ENCODE data around the gene ZBTB20.

The ZBTB20 gene

DNA sequence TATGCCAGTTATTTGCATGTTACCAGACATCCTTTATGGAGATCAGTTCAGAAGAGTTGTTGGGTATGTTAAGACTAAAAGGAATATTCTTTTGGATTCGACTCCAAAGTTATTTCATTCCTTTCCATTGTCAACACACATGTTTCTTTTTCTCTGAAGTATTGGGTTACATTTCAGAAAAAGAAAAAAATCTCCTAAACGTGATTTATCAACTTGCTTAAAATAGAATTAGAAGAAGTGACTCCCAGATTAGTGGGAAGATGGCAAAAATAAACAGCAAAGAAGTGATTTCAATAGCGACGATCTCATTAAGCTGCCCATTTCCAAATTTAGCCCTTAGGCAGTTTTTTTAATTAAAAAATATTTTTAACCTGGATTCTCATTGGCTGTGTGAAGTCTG lies 767.8 kb downstream of the ZBTB20 start:
- H3K4me3 ChIP-seq (replicated peaks; ENCODE audit: low read depth, low read length) = no peak overlapping the region
- no peak for DNase-seq (ENCODE audit: extremely low read depth, low read depth)

DNA sequence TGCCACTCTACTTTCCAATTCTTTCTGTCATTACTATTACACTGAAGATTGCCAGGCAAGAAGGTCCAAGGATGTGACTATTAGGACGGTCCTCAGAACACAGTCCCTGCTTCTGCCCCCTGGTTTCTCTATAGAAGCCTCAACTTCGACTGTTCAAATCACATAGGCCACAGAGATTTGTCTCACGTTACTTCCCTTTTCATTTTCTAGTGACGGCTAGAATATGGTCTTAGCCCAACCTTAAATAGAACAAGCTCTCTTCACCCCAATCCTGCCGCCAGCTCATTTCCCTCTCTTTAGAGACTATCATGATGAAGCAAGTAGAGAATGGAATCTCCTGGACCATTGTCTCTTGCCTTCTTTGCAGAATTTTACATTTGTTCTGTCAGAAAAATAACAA lies 768.3 kb downstream of the ZBTB20 start:
- no peak for DNase-seq (ENCODE audit: extremely low read depth, low read depth)
- TF ChIP-seq, protein P1, sequence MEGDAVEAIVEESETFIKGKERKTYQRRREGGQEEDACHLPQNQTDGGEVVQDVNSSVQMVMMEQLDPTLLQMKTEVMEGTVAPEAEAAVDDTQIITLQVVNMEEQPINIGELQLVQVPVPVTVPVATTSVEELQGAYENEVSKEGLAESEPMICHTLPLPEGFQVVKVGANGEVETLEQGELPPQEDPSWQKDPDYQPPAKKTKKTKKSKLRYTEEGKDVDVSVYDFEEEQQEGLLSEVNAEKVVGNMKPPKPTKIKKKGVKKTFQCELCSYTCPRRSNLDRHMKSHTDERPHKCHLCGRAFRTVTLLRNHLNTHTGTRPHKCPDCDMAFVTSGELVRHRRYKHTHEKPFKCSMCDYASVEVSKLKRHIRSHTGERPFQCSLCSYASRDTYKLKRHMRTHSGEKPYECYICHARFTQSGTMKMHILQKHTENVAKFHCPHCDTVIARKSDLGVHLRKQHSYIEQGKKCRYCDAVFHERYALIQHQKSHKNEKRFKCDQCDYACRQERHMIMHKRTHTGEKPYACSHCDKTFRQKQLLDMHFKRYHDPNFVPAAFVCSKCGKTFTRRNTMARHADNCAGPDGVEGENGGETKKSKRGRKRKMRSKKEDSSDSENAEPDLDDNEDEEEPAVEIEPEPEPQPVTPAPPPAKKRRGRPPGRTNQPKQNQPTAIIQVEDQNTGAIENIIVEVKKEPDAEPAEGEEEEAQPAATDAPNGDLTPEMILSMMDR (IDR thresholded peaks at IDR 0.05; ENCODE audit: low read depth, low read length, missing control alignments) = no peak
- no peak overlapping the region for H3K4me3 ChIP-seq (replicated peaks; ENCODE audit: low read depth, low read length)

More for the DNA sequence above, 767.8 kb downstream of the ZBTB20 start:
- TF ChIP-seq, protein P1 (IDR thresholded peaks at IDR 0.05; ENCODE audit: low read depth, low read length, missing control alignments) = no peak

DNA sequence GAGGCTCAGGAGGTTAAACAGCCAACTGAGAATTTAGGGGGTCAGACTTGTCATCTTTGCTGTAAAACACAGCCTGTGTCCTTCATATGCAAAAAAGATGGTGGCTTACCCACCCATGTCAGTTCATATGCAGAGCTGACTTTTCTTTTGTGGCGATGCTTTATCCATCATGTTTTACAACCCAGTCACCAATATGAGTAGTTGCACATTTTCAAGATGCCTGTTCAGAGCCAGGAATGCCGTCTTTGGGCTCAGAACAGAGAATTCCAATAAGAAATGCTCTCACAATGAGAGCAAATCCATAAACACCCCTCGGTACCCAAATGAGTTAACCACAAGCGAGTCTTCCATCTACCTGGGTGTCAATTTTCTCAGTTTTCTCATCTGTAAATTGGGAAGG lies 769.7 kb downstream of the ZBTB20 start:
- no peak for DNase-seq (ENCODE audit: extremely low read depth, low read depth)
- H3K4me3 ChIP-seq (replicated peaks; ENCODE audit: low read depth, low read length) = no peak overlapping the region
- TF ChIP-seq, protein P1 (IDR thresholded peaks at IDR 0.05; ENCODE audit: low read depth, low read length, missing control alignments) = no peak

DNA sequence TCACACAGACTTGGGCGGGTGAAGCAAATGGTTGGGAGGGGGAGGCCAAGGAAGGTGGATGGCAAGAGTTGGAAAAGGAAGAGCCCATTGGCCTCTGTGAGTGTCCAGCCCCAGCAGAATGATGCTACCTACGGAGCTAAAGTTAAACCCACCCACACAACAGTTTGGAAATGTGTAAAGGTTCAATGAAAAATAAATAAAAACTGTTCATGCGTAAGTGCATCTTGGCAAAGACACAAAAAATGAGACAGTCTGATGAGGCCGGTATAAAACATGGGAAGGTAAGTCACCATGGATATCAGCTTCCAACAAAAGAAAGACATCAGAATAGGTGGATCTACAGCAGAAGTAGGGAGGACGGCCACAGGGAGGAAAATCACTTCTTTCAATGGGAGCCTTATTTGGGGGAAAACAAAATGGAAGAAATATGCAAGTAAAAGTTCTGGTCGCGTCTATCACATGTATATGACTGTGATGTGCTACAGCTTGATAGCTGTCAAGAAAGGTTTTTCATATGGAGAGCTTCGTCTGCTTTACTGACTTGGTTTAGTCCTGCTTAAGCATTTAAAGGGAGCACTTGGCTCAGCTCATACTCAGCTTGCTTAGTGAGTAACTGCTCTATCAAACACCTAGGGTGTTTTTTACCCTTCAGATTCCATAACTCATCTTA lies 770.4 kb downstream of the ZBTB20 start:
- no peak overlapping the region for H3K4me3 ChIP-seq (replicated peaks; ENCODE audit: low read depth, low read length)
- TF ChIP-seq, protein P1 (IDR thresholded peaks at IDR 0.05; ENCODE audit: low read depth, low read length, missing control alignments) = no peak
- no peak for DNase-seq (ENCODE audit: extremely low read depth, low read depth)

DNA sequence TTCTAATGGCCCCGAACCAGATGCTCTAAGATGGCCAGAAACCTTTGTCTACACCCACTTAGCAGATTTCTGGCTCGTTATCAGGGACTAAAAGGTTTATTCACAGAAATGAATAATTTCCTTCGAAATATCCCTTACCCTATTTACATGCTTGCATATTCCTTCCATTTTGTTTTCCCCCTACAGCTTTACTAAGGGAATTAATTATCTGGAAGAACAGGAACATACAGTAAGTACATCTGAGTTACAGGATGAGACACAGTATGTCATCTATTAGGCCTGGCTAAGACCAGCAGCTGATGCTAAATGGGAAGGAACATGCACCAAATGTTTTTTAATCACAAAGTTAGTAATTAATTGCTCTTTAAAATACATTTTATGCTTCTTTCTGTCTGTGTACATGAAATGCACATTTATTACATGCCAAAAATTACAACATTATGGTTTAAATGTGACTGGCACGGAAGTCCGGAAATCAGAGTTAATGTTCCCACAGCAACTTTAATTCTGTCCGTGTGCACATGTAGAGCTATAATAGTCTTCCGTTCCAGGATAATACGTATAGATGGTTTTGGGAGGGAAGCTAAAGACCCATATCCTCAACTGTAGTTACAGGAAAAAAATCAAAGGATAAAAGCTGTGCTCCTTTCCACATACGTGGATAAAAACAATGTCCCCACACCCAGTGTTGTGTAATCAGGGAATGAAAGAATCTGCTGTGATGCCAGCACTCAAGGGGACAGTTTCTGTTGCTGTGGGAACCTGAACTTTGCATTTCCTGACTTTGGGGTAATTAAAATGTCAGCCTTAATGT lies 771.3 kb downstream of the ZBTB20 start:
- TF ChIP-seq, protein P1 (IDR thresholded peaks at IDR 0.05; ENCODE audit: low read depth, low read length, missing control alignments) = no peak
- no peak for DNase-seq (ENCODE audit: extremely low read depth, low read depth)
- H3K4me3 ChIP-seq (replicated peaks; ENCODE audit: low read depth, low read length) = no peak overlapping the region

DNA sequence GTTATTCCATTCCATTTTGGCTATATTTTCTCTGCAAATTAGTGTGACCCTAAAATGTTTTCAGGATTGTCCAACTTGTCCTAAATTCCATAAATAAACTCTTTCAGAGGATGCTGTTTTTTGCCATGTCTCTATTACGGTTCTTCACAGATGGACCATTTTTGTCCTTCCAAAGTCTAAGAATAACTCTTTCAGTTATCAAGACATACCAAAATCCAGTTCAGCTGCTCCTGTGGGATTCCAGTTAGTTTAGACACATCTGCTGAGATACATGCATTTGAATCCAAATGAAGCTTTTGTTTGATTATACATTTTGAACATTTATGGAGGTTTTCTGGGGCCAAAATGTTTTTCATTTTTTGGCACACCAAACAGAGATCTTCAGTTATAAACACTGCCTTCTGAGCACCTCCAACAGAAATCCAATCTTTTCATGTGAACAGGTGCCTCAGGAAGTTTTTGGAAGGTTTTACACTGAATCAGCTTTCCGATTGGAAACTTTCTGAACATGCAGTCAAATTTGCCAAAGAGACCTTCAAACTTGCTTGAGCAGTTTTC lies 772.6 kb downstream of the ZBTB20 start:
- no peak overlapping the region for H3K4me3 ChIP-seq (replicated peaks; ENCODE audit: low read depth, low read length)

More for the DNA sequence above, 772.6 kb downstream of the ZBTB20 start:
- DNase-seq (ENCODE audit: extremely low read depth, low read depth) = no peak
- TF ChIP-seq, protein P1 (IDR thresholded peaks at IDR 0.05; ENCODE audit: low read depth, low read length, missing control alignments) = no peak

Measured in HFF-Myc (cell line).